K562 (cell line): ENCODE measurements around the gene WWP2. TPM values are rescaled to one million over a fixed set of nuclear protein-coding genes. Genes with fewer than 3 reads are reported as not detected.

Experiments
- ATAC-seq: fragments of 200-7000 bp; cut with Tn5 transposase; 3 replicates; pipeline ENCODE4 v1.9.1; 2020; ENCODE audit warnings: moderate library complexity
- BruUV-seq: library from RNA; stranded (reverse); fragments of 400-500 nt; replicated peaks from 2 replicates; lab custom pipeline; 2021; lab: Mats Ljungman, UMichigan
- CTCF ChIA-PET: fragments of 300-600 bp; formaldehyde crosslinking; extraction: SDS; loops from one replicate; lab custom pipeline; 2021; ENCODE audit warnings: low intra/inter-chr PET ratio; lab: Yijun Ruan, JAX
- POLR2A ChIA-PET: fragments of 300-600, 350-650 bp; sonication (Branson Sonifier 250); formaldehyde crosslinking; extraction: SDS; loops from one replicate; lab custom pipeline; 2021; ENCODE audit warnings: antibody characterized with exemption, inconsistent platforms; lab: Yijun Ruan, JAX
- DNase-seq, 4 experiments: peaks; one replicate each; pipeline versions ENCODE4 v3.0.0 to v3.0.0-alpha.2; 2011 to 2018; ENCODE audit warnings: low spot score in 3 of 4, mixed read lengths in 3 of 4; ENCODE audit errors: extremely low read depth in 1 of 4
- FAIRE-seq: peaks from 2 replicates; lab custom pipeline; 2011; peaks lifted over from hg19 to GRCh38; lab: Jason Lieb, UNC
- H2AFZ ChIP-seq: 2 replicates; pipeline ENCODE4 v1.6.0; 2011; ENCODE audit warnings: low read depth, low read length, control low read depth, inconsistent platforms
- H3K27ac ChIP-seq: fragments of 200-600 bp; 3 replicates; pipeline ENCODE4 v1.8.0; 2011; ENCODE audit warnings: low read depth, mild to moderate bottlenecking, control low read depth, inconsistent platforms, low read length, moderate library complexity, mixed read lengths; ENCODE audit errors: extremely low read depth
- H3K27me3 ChIP-seq, 2 experiments: fragments of 300-600 bp in 1 of 2; 2 replicates in 1 of 2; 3 replicates in 1 of 2; pipeline versions ENCODE4 v1.6.0 to v1.8.0; 2011; ENCODE audit warnings: inconsistent platforms in 2 of 2, low read length in 2 of 2, mild to moderate bottlenecking in 1 of 2, mixed read lengths in 1 of 2, moderate library complexity in 1 of 2; ENCODE audit not compliant: control insufficient read depth in 2 of 2, insufficient read depth in 2 of 2
- H3K36me3 ChIP-seq: fragments of 300-600 bp; 3 replicates; pipeline ENCODE4 v1.8.0; 2011; ENCODE audit warnings: mild to moderate bottlenecking, low read length, inconsistent platforms; ENCODE audit not compliant: control insufficient read depth, insufficient read depth
- H3K4me1 ChIP-seq, 2 experiments: fragments of 200-600 bp in 1 of 2; replicated peaks in 1 of 2; 2 replicates in 1 of 2; 3 replicates in 1 of 2; pipeline versions ENCODE4 v1.5.1 to v1.8.0; 2011; ENCODE audit warnings: inconsistent platforms in 2 of 2, low read length in 2 of 2, mild to moderate bottlenecking in 1 of 2, mixed read lengths in 1 of 2, moderate library complexity in 1 of 2; ENCODE audit not compliant: control insufficient read depth in 2 of 2, insufficient read depth in 2 of 2
- H3K4me2 ChIP-seq: 2 replicates; pipeline ENCODE4 v1.6.1; 2011; ENCODE audit warnings: low read length, control low read depth, inconsistent platforms, mixed read lengths; ENCODE audit not compliant: insufficient read depth
- H3K4me3 ChIP-seq: fragments of 200-600 bp; sonication (generic), shearing (Covaris generic); 2 replicates; pipeline ENCODE4 v1.5.1; 2016; ENCODE audit warnings: control low read depth, inconsistent platforms
- H3K79me2 ChIP-seq: fragments of 200-600 bp; 3 replicates; pipeline ENCODE4 v1.8.0; 2011; ENCODE audit warnings: low read length, inconsistent platforms; ENCODE audit not compliant: control insufficient read depth, insufficient read depth
- H3K9ac ChIP-seq, 2 experiments: 2 replicates each; pipeline versions ENCODE4 v1.6.0 to v1.6.1; 2011; ENCODE audit warnings: low read depth in 2 of 2, low read length in 2 of 2, control low read depth in 1 of 2, inconsistent platforms in 1 of 2, mild to moderate bottlenecking in 1 of 2, mixed read lengths in 1 of 2; ENCODE audit not compliant: insufficient read depth in 1 of 2
- H3K9me1 ChIP-seq: one replicate; pipeline ENCODE4 v1.6.0; 2011; ENCODE audit warnings: inconsistent platforms, mild to moderate bottlenecking, low read length, moderate library complexity; ENCODE audit not compliant: control insufficient read depth, insufficient read depth
- H3K9me3 ChIP-seq: replicated peaks from 2 replicates; pipeline ENCODE4 v1.5.1; 2011; ENCODE audit warnings: low read depth, low read length, inconsistent platforms; ENCODE audit not compliant: control insufficient read depth, insufficient read depth
- H4K20me1 ChIP-seq: replicated peaks from 2 replicates; pipeline ENCODE4 v1.6.1; 2011; ENCODE audit warnings: low read length, inconsistent platforms, mixed read lengths; ENCODE audit not compliant: control insufficient read depth, insufficient read depth
- ZNF217 ChIP-seq: sonication (generic); formaldehyde crosslinking; IDR thresholded peaks from 2 replicates; pipeline ENCODE4 v1.8.0; 2022; ENCODE audit warnings: mild to moderate bottlenecking, missing genetic modification reagents
- ZNF274 ChIP-seq: IDR thresholded peaks from 2 replicates; pipeline ENCODE4 v1.6.1; 2011; ENCODE audit warnings: low read depth, mild to moderate bottlenecking, low read length, moderate library complexity, borderline replicate concordance
- WGBS: fragments of 100-300 bp; shearing (Covaris generic); methylation state at CpG from one replicate; pipeline ENCODE4 v1.1.6; 2016; ENCODE audit warnings: low coverage, mixed read lengths; ENCODE audit not compliant: insufficient coverage; ENCODE audit errors: missing lambda C conversion rate; 5-methylcytosine and 5-hydroxymethylcytosine counted together
- in situ Hi-C: fragments of 300-500 bp; cut with MboI; formaldehyde crosslinking; loops from 4 replicates; pipeline ENCODE4 v1.15.0; 2018; ENCODE audit warnings: inconsistent platforms, mixed read lengths
- intact Hi-C: fragments of 100-400 bp; cut with micrococcal nuclease; formaldehyde crosslinking; loops from 2 replicates; pipeline ENCODE4 v1.14.2; 2022
- polyA plus RNA-seq, 8 experiments: library from polyadenylated mRNA; depleted of rRNA in 4 of 8; stranded (reverse) in 5 of 8; unstranded in 3 of 8; fragments of >200 nt; fragmentation: Nextera tagmentation in 2 of 8; fragmentation: Illumina TruSeq in 1 of 8; extraction: Ambion mirVana in 2 of 8; extraction: Trizol in 1 of 8; gene quantifications; 2 replicates each; pipeline versions ENCODE4 v1.2.1 to v1.2.3, GENCODE V29; 2011 to 2014; ENCODE audit warnings: inconsistent platforms in 1 of 8, missing spikeins in 1 of 8
- total RNA-seq, 7 experiments: library from RNA; depleted of rRNA in 6 of 7; stranded (reverse); fragments of >200 nt in 6 of 7; fragmentation: Illumina TruSeq in 2 of 7; extraction: Trizol in 2 of 7; gene quantifications; 2 replicates each; pipeline versions ENCODE4 v1.2.1 to v1.2.3, GENCODE V29; 2011 to 2021; ENCODE audit warnings: low replicate concordance in 1 of 7
- TF ChIP-seq, protein P1 (sequence below): fragments of 450-650 bp; formaldehyde crosslinking; IDR thresholded peaks from 2 replicates; pipeline ENCODE4 v1.4.0; 2022; ENCODE audit warnings: mild to moderate bottlenecking, moderate library complexity
- TF ChIP-seq, protein P2 (sequence below): fragments of 250-450 bp; sonication (Bioruptor Pico); IDR thresholded peaks from 2 replicates; pipeline ENCODE4 v1.5.1; 2021; ENCODE audit warnings: mild to moderate bottlenecking
- TF ChIP-seq, protein P3 (sequence below): fragments of 200-600 bp; sonication (generic); IDR thresholded peaks from one replicate; pipeline ENCODE4 v1.6.1; 2012; ENCODE audit warnings: mild to moderate bottlenecking, low read depth, low read length, inconsistent platforms

WWP2 gene
- total and polyA plus RNA-seq, 9 of the 15 experiments (the other 6 are each of a cell fraction or from before 2014, with no cell fraction given) = 1.9 to 34.4 (median 14.6) TPM

DNA sequence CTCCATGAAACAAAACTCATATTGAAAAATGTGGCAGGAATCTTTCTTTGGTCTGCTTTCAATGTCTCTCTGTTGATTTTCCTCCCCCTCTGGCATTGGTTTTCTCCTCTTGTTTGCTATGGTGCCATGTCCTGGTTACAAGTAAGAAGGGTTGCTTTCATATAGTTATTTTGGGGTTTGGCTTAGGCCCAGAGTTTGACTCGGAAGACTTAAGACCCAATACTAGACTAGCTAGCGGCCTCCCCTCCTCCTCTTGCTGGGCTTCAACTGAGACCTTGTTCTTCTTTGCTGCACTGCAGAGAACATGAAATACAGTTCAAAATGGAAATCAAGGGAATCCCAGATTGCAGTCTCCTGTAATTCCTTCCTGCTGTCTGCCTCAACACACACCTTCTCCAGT, 159.0 kb downstream of the WWP2 start:
- Histone ChIP-seq H3K27me3 (no peaks in the 10 kb centered on the region), H3K4me3 (no peak overlapping the region), H4K20me1 (no peaks in the 10 kb centered on the region; the same call in 1 of the 2 replicates), H3K9me1 (no peaks in the 10 kb centered on the region), H3K36me3 (no peaks in the 10 kb centered on the region; the same call in 2 of the 3 replicates), H3K4me1 (no peaks in the 10 kb centered on the region), H3K79me2 (no peaks in the 10 kb centered on the region), H2AFZ (no peak overlapping the region), H3K27ac (no peak overlapping the region), H3K9ac (no peak overlapping the region), H3K9me3 (no peaks in the 10 kb centered on the region), H3K4me2 (no peak overlapping the region)
- WGBS = 54% methylated on average over 2 of the region's 2 CpGs
- in situ Hi-C loops (no loop called here), intact Hi-C loops (no loop called here)
- ChIA-PET CTCF (no interaction called here), POLR2A (interaction anchor here (0.6 kb wide), 1 partner anchor 21 kb away, joined by 3 read pairs; no protein-coding TSS in a partner anchor)
- FAIRE-seq = no peak
- no peak for ATAC-seq
- BruUV-seq = no TSS peak
- TF ChIP-seq ZNF274 = no peak
- TF ChIP-seq, protein P1, sequence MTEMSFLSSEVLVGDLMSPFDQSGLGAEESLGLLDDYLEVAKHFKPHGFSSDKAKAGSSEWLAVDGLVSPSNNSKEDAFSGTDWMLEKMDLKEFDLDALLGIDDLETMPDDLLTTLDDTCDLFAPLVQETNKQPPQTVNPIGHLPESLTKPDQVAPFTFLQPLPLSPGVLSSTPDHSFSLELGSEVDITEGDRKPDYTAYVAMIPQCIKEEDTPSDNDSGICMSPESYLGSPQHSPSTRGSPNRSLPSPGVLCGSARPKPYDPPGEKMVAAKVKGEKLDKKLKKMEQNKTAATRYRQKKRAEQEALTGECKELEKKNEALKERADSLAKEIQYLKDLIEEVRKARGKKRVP (CRISPR knock-in tag) = no peak
- TF ChIP-seq ZNF217 = no peak
- TF ChIP-seq, protein P2, sequence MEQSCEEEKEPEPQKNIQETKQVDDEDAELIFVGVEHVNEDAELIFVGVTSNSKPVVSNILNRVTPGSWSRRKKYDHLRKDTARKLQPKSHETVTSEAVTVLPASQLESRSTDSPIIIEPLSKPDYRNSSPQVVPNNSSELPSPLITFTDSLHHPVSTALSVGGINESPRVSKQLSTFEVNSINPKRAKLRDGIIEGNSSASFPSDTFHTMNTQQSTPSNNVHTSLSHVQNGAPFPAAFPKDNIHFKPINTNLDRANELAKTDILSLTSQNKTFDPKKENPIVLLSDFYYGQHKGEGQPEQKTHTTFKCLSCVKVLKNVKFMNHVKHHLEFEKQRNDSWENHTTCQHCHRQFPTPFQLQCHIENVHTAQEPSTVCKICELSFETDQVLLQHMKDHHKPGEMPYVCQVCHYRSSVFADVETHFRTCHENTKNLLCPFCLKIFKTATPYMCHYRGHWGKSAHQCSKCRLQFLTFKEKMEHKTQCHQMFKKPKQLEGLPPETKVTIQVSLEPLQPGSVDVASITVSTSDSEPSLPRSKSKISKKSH (CRISPR knock-in tag) = no peak
- TF ChIP-seq, protein P3, sequence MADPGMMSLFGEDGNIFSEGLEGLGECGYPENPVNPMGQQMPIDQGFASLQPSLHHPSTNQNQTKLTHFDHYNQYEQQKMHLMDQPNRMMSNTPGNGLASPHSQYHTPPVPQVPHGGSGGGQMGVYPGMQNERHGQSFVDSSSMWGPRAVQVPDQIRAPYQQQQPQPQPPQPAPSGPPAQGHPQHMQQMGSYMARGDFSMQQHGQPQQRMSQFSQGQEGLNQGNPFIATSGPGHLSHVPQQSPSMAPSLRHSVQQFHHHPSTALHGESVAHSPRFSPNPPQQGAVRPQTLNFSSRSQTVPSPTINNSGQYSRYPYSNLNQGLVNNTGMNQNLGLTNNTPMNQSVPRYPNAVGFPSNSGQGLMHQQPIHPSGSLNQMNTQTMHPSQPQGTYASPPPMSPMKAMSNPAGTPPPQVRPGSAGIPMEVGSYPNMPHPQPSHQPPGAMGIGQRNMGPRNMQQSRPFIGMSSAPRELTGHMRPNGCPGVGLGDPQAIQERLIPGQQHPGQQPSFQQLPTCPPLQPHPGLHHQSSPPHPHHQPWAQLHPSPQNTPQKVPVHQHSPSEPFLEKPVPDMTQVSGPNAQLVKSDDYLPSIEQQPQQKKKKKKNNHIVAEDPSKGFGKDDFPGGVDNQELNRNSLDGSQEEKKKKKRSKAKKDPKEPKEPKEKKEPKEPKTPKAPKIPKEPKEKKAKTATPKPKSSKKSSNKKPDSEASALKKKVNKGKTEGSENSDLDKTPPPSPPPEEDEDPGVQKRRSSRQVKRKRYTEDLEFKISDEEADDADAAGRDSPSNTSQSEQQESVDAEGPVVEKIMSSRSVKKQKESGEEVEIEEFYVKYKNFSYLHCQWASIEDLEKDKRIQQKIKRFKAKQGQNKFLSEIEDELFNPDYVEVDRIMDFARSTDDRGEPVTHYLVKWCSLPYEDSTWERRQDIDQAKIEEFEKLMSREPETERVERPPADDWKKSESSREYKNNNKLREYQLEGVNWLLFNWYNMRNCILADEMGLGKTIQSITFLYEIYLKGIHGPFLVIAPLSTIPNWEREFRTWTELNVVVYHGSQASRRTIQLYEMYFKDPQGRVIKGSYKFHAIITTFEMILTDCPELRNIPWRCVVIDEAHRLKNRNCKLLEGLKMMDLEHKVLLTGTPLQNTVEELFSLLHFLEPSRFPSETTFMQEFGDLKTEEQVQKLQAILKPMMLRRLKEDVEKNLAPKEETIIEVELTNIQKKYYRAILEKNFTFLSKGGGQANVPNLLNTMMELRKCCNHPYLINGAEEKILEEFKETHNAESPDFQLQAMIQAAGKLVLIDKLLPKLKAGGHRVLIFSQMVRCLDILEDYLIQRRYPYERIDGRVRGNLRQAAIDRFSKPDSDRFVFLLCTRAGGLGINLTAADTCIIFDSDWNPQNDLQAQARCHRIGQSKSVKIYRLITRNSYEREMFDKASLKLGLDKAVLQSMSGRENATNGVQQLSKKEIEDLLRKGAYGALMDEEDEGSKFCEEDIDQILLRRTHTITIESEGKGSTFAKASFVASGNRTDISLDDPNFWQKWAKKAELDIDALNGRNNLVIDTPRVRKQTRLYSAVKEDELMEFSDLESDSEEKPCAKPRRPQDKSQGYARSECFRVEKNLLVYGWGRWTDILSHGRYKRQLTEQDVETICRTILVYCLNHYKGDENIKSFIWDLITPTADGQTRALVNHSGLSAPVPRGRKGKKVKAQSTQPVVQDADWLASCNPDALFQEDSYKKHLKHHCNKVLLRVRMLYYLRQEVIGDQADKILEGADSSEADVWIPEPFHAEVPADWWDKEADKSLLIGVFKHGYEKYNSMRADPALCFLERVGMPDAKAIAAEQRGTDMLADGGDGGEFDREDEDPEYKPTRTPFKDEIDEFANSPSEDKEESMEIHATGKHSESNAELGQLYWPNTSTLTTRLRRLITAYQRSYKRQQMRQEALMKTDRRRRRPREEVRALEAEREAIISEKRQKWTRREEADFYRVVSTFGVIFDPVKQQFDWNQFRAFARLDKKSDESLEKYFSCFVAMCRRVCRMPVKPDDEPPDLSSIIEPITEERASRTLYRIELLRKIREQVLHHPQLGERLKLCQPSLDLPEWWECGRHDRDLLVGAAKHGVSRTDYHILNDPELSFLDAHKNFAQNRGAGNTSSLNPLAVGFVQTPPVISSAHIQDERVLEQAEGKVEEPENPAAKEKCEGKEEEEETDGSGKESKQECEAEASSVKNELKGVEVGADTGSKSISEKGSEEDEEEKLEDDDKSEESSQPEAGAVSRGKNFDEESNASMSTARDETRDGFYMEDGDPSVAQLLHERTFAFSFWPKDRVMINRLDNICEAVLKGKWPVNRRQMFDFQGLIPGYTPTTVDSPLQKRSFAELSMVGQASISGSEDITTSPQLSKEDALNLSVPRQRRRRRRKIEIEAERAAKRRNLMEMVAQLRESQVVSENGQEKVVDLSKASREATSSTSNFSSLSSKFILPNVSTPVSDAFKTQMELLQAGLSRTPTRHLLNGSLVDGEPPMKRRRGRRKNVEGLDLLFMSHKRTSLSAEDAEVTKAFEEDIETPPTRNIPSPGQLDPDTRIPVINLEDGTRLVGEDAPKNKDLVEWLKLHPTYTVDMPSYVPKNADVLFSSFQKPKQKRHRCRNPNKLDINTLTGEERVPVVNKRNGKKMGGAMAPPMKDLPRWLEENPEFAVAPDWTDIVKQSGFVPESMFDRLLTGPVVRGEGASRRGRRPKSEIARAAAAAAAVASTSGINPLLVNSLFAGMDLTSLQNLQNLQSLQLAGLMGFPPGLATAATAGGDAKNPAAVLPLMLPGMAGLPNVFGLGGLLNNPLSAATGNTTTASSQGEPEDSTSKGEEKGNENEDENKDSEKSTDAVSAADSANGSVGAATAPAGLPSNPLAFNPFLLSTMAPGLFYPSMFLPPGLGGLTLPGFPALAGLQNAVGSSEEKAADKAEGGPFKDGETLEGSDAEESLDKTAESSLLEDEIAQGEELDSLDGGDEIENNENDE = no peak
- DNase-seq = no peak
